ENCODE measurements around the gene GRM7.

GRM7 gene

GRCh38 chr3:7332696-7333095 lies 471.8 kb downstream of the GRM7 start:
- no peak for TF ChIP-seq CTCF (IDR thresholded peaks at IDR 0.05; ENCODE audit: control insufficient read depth, insufficient read depth, low read depth, low read length, missing control alignments)
- DNase-seq (ENCODE audit: low read depth), result no peak
- no peak overlapping the region for H3K4me3 ChIP-seq (ENCODE audit: control insufficient read depth, low read depth, low read length)

GRCh38 chr3:7333125-7333524 lies 472.2 kb downstream of the GRM7 start:
- no peak for TF ChIP-seq CTCF (IDR thresholded peaks at IDR 0.05; ENCODE audit: control insufficient read depth, insufficient read depth, low read depth, low read length, missing control alignments)
- DNase-seq (ENCODE audit: low read depth), result no peak
- no peak overlapping the region for H3K4me3 ChIP-seq (ENCODE audit: control insufficient read depth, low read depth, low read length)

DNA sequence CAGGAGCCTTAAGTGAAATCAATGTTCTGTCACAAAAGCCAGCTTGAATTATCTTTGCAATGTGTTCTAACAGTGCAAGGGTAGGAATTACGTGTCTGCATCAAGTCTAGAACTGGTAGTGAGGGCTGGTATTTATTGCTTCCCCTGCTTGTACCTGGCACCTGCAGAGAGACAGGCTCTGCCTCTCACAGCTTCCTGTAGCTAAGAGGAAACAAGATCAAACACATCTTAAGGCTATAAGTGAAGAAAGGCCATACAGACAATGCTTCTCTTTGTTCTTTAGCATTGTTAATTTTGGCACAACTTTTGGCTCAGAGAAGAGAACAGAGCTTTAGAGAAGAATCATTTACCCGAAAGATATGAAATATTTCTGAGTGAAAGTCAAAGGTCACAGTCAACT lies 479.9 kb downstream of the GRM7 start:
- no peak for DNase-seq (ENCODE audit: low read depth)
- H3K4me3 ChIP-seq (ENCODE audit: control insufficient read depth, low read depth, low read length), result no peak overlapping the region
- no peak for TF ChIP-seq CTCF (IDR thresholded peaks at IDR 0.05; ENCODE audit: control insufficient read depth, insufficient read depth, low read depth, low read length, missing control alignments)

DNA sequence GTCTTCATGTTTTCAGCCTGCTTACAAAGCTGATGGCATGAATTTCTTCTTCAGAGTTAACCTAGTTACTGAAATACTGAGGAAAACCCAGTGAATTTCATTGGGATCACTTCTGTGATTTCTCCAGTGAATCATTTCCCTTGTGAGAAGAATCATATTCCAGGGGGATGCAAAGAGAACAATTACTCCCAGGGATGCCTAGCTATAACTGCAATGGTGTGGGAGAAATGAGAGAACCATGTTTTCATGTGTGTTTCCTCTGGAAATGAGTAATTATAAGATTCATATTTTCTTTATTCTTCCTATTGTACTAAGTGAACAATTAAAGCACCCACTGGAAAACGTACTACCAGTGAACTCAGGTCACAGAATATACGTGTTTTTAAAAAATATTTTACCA lies 485.4 kb downstream of the GRM7 start:
- DNase-seq (ENCODE audit: low read depth), result no peak
- no peak overlapping the region for H3K4me3 ChIP-seq (ENCODE audit: control insufficient read depth, low read depth, low read length)
- TF ChIP-seq CTCF (IDR thresholded peaks at IDR 0.05; ENCODE audit: control insufficient read depth, insufficient read depth, low read depth, low read length, missing control alignments), result no peak

GRCh38 chr3:7357101-7357500 lies 496.2 kb downstream of the GRM7 start:
- TF ChIP-seq CTCF (IDR thresholded peaks at IDR 0.05; ENCODE audit: control insufficient read depth, insufficient read depth, low read depth, low read length, missing control alignments), result no peak
- no peak for DNase-seq (ENCODE audit: low read depth)
- H3K4me3 ChIP-seq (ENCODE audit: control insufficient read depth, low read depth, low read length), result no peak overlapping the region

- H3K4me3 ChIP-seq (ENCODE audit: control insufficient read depth, low read depth, low read length), result no peak overlapping the region
- no peak for TF ChIP-seq CTCF (IDR thresholded peaks at IDR 0.05; ENCODE audit: control insufficient read depth, insufficient read depth, low read depth, low read length, missing control alignments)
- DNase-seq (ENCODE audit: low read depth), result no peak
Measured at GRCh38 chr3:7367968-7368367, 507.1 kb downstream of the GRM7 start.

DNA sequence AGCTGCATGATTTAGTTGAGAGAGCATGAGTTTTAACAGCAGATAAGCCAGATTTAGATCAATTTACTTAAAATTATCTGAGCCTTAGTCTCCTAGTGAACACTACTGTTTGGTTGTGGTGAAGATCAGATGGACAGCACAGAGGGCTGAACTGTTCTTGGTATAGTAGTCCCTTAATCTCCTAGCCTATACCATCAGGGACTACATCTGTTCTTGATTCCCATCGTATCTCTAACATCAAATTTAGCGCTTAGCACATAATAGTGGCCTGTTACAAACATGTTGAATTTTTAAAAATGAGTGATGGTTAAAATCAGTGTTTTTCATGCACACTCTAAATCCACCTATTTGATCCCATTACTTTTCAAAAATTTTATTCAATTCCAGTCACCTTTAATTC lies 507.7 kb downstream of the GRM7 start:
- TF ChIP-seq CTCF (IDR thresholded peaks at IDR 0.05; ENCODE audit: control insufficient read depth, insufficient read depth, low read depth, low read length, missing control alignments), result no peak
- no peak for DNase-seq (ENCODE audit: low read depth)
- H3K4me3 ChIP-seq (ENCODE audit: control insufficient read depth, low read depth, low read length), result no peak overlapping the region
